C4-2B (cell line): ENCODE data around the gene SPTLC2.

ENCODE experiments used
- ZFX ChIP-seq: fragments of 450-650 bp; IDR thresholded peaks from 2 replicates; pipeline ENCODE4 v1.6.1; 2017
- TF ChIP-seq, protein P1 (sequence below): fragments of 450-650 bp; conservative IDR thresholded peaks from 2 replicates; pipeline ENCODE4 v1.5.1; 2017; ENCODE audit warnings: mild to moderate bottlenecking

GRCh38 chr14:77523109-77523508 is 93.3 kb downstream of the SPTLC2 start:
- TF ChIP-seq, protein P1, sequence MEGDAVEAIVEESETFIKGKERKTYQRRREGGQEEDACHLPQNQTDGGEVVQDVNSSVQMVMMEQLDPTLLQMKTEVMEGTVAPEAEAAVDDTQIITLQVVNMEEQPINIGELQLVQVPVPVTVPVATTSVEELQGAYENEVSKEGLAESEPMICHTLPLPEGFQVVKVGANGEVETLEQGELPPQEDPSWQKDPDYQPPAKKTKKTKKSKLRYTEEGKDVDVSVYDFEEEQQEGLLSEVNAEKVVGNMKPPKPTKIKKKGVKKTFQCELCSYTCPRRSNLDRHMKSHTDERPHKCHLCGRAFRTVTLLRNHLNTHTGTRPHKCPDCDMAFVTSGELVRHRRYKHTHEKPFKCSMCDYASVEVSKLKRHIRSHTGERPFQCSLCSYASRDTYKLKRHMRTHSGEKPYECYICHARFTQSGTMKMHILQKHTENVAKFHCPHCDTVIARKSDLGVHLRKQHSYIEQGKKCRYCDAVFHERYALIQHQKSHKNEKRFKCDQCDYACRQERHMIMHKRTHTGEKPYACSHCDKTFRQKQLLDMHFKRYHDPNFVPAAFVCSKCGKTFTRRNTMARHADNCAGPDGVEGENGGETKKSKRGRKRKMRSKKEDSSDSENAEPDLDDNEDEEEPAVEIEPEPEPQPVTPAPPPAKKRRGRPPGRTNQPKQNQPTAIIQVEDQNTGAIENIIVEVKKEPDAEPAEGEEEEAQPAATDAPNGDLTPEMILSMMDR = no peak
- no peak for TF ChIP-seq ZFX
